ENCODE measurements around the gene VTCN1.

- TF ChIP-seq ZBTB8A (tag by site-specific recombination; IDR thresholded peaks at IDR 0.05) (no peak), ZNF280D (tag by site-specific recombination; IDR thresholded peaks at IDR 0.05) (no peak), BCL11A (tag by site-specific recombination; IDR thresholded peaks at IDR 0.05; ENCODE audit: low read depth) (no peak), ZNF146 (tag by site-specific recombination; IDR thresholded peaks at IDR 0.05) (no peak), KLF16 (tag by site-specific recombination; IDR thresholded peaks at IDR 0.05) (no peak), MZF1 (tag by site-specific recombination; IDR thresholded peaks at IDR 0.05; ENCODE audit: borderline replicate concordance) (no peak), ZNF341 (tag by site-specific recombination; IDR thresholded peaks at IDR 0.05; ENCODE audit: low read depth) (no peak), ZNF488 (tag by site-specific recombination; IDR thresholded peaks at IDR 0.05) (no peak)
- TF ChIP-seq, protein P1, sequence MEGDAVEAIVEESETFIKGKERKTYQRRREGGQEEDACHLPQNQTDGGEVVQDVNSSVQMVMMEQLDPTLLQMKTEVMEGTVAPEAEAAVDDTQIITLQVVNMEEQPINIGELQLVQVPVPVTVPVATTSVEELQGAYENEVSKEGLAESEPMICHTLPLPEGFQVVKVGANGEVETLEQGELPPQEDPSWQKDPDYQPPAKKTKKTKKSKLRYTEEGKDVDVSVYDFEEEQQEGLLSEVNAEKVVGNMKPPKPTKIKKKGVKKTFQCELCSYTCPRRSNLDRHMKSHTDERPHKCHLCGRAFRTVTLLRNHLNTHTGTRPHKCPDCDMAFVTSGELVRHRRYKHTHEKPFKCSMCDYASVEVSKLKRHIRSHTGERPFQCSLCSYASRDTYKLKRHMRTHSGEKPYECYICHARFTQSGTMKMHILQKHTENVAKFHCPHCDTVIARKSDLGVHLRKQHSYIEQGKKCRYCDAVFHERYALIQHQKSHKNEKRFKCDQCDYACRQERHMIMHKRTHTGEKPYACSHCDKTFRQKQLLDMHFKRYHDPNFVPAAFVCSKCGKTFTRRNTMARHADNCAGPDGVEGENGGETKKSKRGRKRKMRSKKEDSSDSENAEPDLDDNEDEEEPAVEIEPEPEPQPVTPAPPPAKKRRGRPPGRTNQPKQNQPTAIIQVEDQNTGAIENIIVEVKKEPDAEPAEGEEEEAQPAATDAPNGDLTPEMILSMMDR (tag by site-specific recombination; IDR thresholded peaks at IDR 0.05), result no peak
- TF ChIP-seq, protein P2, sequence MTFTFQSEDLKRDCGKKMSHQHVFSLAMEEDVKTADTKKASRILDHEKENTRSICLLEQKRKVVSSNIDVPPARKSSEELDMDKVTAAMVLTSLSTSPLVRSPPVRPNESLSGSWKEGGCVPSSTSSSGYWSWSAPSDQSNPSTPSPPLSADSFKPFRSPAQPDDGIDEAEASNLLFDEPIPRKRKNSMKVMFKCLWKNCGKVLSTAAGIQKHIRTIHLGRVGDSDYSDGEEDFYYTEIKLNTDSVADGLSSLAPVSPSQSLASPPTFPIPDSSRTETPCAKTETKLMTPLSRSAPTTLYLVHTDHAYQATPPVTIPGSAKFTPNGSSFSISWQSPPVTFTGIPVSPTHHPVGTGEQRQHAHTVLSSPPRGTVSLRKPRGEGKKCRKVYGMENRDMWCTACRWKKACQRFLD (tag by site-specific recombination; IDR thresholded peaks at IDR 0.05), result no peak
Observed at GRCh38 chr1:117241512-117241911, 30.8 kb upstream of the VTCN1 start.
